Thoracic aorta (tissue), 2 donors: ENCODE data around the gene GAA. TPM values are rescaled to one million over a fixed set of nuclear protein-coding genes. Genes with fewer than 3 reads are reported as not detected.

ENCODE experiments used
- ATAC-seq: fragments of 150-250 bp; one replicate; pipeline ENCODE4 v1.8.0; 2017; ENCODE audit warnings: low read depth; ENCODE audit not compliant: insufficient number of reproducible peaks, low FRiP score
- DNase-seq: peaks from one replicate; pipeline ENCODE4 v3.0.0-alpha.2; 2020; ENCODE audit warnings: low spot score
- H3K27ac ChIP-seq, 2 donors: fragments of 200-600 bp; sonication (generic); 1 replicate in 1 of 2; 2 replicates in 1 of 2; pipeline ENCODE4 v1.5.1; 2016; ENCODE audit warnings: mild to moderate bottlenecking in 2 of 2, moderate library complexity in 2 of 2
- H3K27me3 ChIP-seq: fragments of 200-600 bp; sonication (generic); replicated peaks from 2 replicates; pipeline ENCODE4 v1.6.0; 2016; ENCODE audit warnings: mild to moderate bottlenecking; ENCODE audit not compliant: insufficient read depth
- H3K36me3 ChIP-seq: fragments of 200-600 bp; sonication (generic); one replicate; pipeline ENCODE4 v1.5.1; 2016
- H3K4me1 ChIP-seq, 2 donors: fragments of 200-600 bp; sonication (generic); 1 replicate in 1 of 2; 2 replicates in 1 of 2; pipeline versions ENCODE4 v1.5.1 to v1.6.0; 2016; ENCODE audit warnings: low read depth in 2 of 2, mild to moderate bottlenecking in 1 of 2; ENCODE audit not compliant: control insufficient read depth in 1 of 2
- H3K4me3 ChIP-seq: fragments of 200-600 bp; sonication (generic); 2 replicates; pipeline ENCODE4 v1.5.1; 2016; ENCODE audit warnings: mild to moderate bottlenecking
- H3K9me3 ChIP-seq: fragments of 200-600 bp; sonication (generic); 2 replicates; pipeline ENCODE4 v1.5.1; 2016
- CTCF ChIP-seq: fragments of 200-600 bp; sonication (generic); IDR thresholded peaks from one replicate; pipeline ENCODE4 v1.5.1; 2019; ENCODE audit warnings: antibody characterized with exemption
- total RNA-seq, 2 donors: library from RNA; depleted of rRNA; stranded (reverse); fragments of >200 nt; gene quantifications; one replicate each; pipeline versions ENCODE4 v1.1.0 to v1.2.3, GENCODE V29; 2016

The GAA gene
- total RNA-seq, 2 donors from 2014 or later: 101 to 126 TPM

- H3K9me3 ChIP-seq: no peaks in the 10 kb centered on the region
- no peak for TF ChIP-seq CTCF
- ATAC-seq: no peak
Observed at GRCh38 chr17:80129006-80129565, 27.7 kb downstream of the GAA start.

GRCh38 chr17:80130992-80131391 is 29.6 kb downstream of the GAA start:
- Histone ChIP-seq H3K4me3 (no peak overlapping the region), H3K27ac (no peak overlapping the region), H3K36me3 (peaks cover 22% of the 10 kb centered on the region), H3K4me1 (no peaks in the 10 kb centered on the region), H3K27me3 (no peaks in the 10 kb centered on the region), H3K9me3 (no peaks in the 10 kb centered on the region)
- DNase-seq (no peak), ATAC-seq (no peak)
- TF ChIP-seq CTCF: no peak

More at GRCh38 chr17:80129006-80129565, 27.7 kb downstream of the GAA start:
- DNase-seq: no peak
- no peak overlapping the region for H3K4me3 ChIP-seq
- peaks cover 9% of the 10 kb centered on the region for H3K36me3 ChIP-seq
- H3K4me1 ChIP-seq: no peaks in the 10 kb centered on the region
- no peaks in the 10 kb centered on the region for H3K27me3 ChIP-seq
- no peak overlapping the region for H3K27ac ChIP-seq

GRCh38 chr17:80132906-80133625 is 31.7 kb downstream of the GAA start:
- peaks cover 39% of the 10 kb centered on the region for H3K36me3 ChIP-seq
- H3K4me1 ChIP-seq: no peaks in the 10 kb centered on the region
- TF ChIP-seq CTCF: no peak
- ATAC-seq (no peak), DNase-seq (no peak)
- H3K9me3 ChIP-seq: no peaks in the 10 kb centered on the region
- no peaks in the 10 kb centered on the region for H3K27me3 ChIP-seq
- H3K4me3 ChIP-seq: no peak overlapping the region
- H3K27ac ChIP-seq: no peak overlapping the region

GRCh38 chr17:80133626-80133970 is 32.2 kb downstream of the GAA start:
- DNase-seq (no peak), ATAC-seq (no peak)
- Histone ChIP-seq H3K27ac (no peak overlapping the region), H3K9me3 (no peaks in the 10 kb centered on the region), H3K36me3 (peaks cover 44% of the 10 kb centered on the region), H3K4me1 (no peaks in the 10 kb centered on the region), H3K4me3 (no peak overlapping the region), H3K27me3 (no peaks in the 10 kb centered on the region)
- no peak for TF ChIP-seq CTCF

- Histone ChIP-seq H3K4me3 (no peak overlapping the region), H3K27me3 (no peaks in the 10 kb centered on the region), H3K27ac (no peak overlapping the region), H3K9me3 (no peaks in the 10 kb centered on the region), H3K36me3 (peaks cover 57% of the 10 kb centered on the region), H3K4me1 (no peaks in the 10 kb centered on the region)
- TF ChIP-seq CTCF: no peak
- ATAC-seq: no peak
- DNase-seq: no peak
Observed at GRCh38 chr17:80137131-80137530, 35.8 kb downstream of the GAA start.
